Breast epithelium (tissue), 4 donors: ENCODE data around the gene CTSL. TPM values are rescaled to one million over a fixed set of nuclear protein-coding genes. Genes with fewer than 3 reads are reported as not detected.

Experiments
- DNase-seq, 2 donors: peaks; one replicate each; pipeline ENCODE4 v3.0.0-alpha.2; 2019; ENCODE audit warnings: low spot score in 2 of 2
- H3K27ac ChIP-seq, 2 donors: fragments of 200-600 bp; sonication (generic) in 1 of 2; one replicate each; pipeline ENCODE4 v1.5.1; 2016 to 2019; ENCODE audit warnings: mild to moderate bottlenecking in 1 of 2
- H3K27me3 ChIP-seq, 2 donors: fragments of 200-600 bp; sonication (generic) in 1 of 2; one replicate each; pipeline versions ENCODE4 v1.5.1 to v1.6.0; 2017 to 2019; ENCODE audit warnings: control low read depth in 1 of 2, mild to moderate bottlenecking in 1 of 2
- H3K36me3 ChIP-seq: fragments of 200-600 bp; one replicate; pipeline ENCODE4 v1.5.1; 2019
- H3K4me1 ChIP-seq, 2 donors: fragments of 200-600 bp; sonication (generic); one replicate each; pipeline ENCODE4 v1.5.1; 2016 to 2019; ENCODE audit warnings: control low read depth in 1 of 2
- H3K4me3 ChIP-seq, 3 donors: fragments of 200-600 bp; sonication (generic); 1 replicate in 2 of 3; 2 replicates in 1 of 3; pipeline ENCODE4 v1.5.1; 2016 to 2019; ENCODE audit warnings: mild to moderate bottlenecking in 3 of 3, moderate library complexity in 2 of 3
- H3K9me3 ChIP-seq, 2 donors: fragments of 200-600 bp; sonication (generic) in 1 of 2; one replicate each; pipeline ENCODE4 v1.5.1; 2016 to 2019; ENCODE audit warnings: control low read depth in 1 of 2
- POLR2A ChIP-seq: fragments of 450-650 bp; IDR thresholded peaks from one replicate; pipeline ENCODE4 v1.6.1; 2016; ENCODE audit warnings: antibody characterized with exemption, mild to moderate bottlenecking, moderate library complexity
- POLR2AphosphoS5 ChIP-seq, 3 donors: sonication (generic); formaldehyde crosslinking; IDR thresholded peaks; one replicate each; pipeline ENCODE4 v1.6.1; 2017; ENCODE audit warnings: antibody characterized with exemption in 3 of 3
- intact Hi-C: fragments of 100-400 bp; cut with DNase I; formaldehyde crosslinking; loops from one replicate; pipeline ENCODE4 v1.15.1; 2023; ENCODE audit warnings: low total_unique reads
- total RNA-seq, 3 donors: library from RNA; depleted of rRNA; stranded (reverse); fragments of >200 nt; gene quantifications; one replicate each; pipeline ENCODE4 v1.1.0, GENCODE V29; 2016
- TF ChIP-seq, protein P1 (sequence below), 3 donors: fragments of 450-650 bp; IDR thresholded peaks; one replicate each; pipeline ENCODE4 v1.5.1; 2016 to 2017; ENCODE audit warnings: antibody characterized with exemption in 3 of 3, mild to moderate bottlenecking in 3 of 3, moderate library complexity in 3 of 3

Gene CTSL
- total RNA-seq, 3 donors from 2014 or later, result 89.0 to 147 (median 134) TPM

DNA sequence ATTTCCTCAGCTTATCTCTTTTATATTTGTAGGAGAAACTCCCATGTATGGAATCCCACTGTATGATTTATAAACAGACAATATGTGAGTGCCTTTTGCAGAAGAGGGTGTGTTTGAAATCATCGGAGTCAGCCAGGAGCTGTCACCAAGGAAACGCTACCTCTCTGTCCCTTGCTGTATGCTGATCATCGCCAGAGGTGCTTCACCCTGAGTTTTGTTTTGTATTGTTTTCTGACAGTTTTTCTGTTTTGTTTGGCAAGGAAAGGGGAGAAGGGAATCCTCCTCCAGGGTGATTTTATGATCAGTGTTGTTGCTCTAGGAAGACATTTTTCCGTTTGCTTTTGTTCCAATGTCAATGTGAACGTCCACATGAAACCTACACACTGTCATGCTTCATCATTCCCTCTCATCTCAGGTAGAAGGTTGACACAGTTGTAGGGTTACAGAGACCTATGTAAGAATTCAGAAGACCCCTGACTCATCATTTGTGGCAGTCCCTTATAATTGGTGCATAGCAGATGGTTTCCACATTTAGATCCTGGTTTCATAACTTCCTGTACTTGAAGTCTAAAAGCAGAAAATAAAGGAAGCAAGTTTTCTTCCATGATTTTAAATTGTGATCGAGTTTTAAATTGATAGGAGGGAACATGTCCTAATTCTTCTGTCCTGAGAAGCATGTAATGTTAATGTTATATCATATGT, 18.0 kb upstream of the CTSL start:
- Histone ChIP-seq H3K4me1 (no peaks in the 10 kb centered on the region), H3K4me3 (no peak overlapping the region), H3K27ac (no peak overlapping the region), H3K27me3 (no peaks in the 10 kb centered on the region), H3K9me3 (no peaks in the 10 kb centered on the region), H3K36me3 (no peaks in the 10 kb centered on the region)
- TF ChIP-seq, protein P1, sequence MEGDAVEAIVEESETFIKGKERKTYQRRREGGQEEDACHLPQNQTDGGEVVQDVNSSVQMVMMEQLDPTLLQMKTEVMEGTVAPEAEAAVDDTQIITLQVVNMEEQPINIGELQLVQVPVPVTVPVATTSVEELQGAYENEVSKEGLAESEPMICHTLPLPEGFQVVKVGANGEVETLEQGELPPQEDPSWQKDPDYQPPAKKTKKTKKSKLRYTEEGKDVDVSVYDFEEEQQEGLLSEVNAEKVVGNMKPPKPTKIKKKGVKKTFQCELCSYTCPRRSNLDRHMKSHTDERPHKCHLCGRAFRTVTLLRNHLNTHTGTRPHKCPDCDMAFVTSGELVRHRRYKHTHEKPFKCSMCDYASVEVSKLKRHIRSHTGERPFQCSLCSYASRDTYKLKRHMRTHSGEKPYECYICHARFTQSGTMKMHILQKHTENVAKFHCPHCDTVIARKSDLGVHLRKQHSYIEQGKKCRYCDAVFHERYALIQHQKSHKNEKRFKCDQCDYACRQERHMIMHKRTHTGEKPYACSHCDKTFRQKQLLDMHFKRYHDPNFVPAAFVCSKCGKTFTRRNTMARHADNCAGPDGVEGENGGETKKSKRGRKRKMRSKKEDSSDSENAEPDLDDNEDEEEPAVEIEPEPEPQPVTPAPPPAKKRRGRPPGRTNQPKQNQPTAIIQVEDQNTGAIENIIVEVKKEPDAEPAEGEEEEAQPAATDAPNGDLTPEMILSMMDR (IDR thresholded peaks at IDR 0.05), result no peak
- no peak for TF ChIP-seq POLR2A
- no peak for TF ChIP-seq POLR2AphosphoS5 (IDR thresholded peaks at IDR 0.05)
- no peak for DNase-seq
- intact Hi-C loops, result no loop called here

DNA sequence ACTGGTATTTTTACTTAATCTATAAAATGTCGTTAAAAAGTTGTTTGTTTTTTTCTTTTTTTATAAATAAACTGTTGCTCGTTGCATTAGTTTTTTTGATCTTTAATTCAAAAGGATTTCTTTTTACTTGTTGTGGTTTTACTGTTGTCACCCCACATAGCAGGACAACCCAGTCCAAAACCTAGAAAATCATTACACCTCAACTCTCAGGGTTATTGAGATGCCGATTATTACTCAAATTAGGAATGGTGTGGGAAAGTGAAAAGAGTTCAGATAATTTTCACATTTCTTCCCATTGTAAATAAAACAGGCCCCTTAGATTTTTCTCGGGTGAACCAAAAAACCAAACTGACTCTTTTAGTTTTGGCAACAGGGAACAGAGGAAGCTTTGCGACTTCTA, 17.4 kb upstream of the CTSL start:
- Histone ChIP-seq H3K27me3 (no peaks in the 10 kb centered on the region), H3K36me3 (no peaks in the 10 kb centered on the region), H3K4me3 (no peak overlapping the region), H3K9me3 (no peaks in the 10 kb centered on the region), H3K27ac (no peak overlapping the region), H3K4me1 (no peaks in the 10 kb centered on the region)
- intact Hi-C loops, result no loop called here
- TF ChIP-seq, protein P1 (IDR thresholded peaks at IDR 0.05), result no peak
- TF ChIP-seq POLR2AphosphoS5 (IDR thresholded peaks at IDR 0.05) (no peak), POLR2A (no peak)
- DNase-seq, result no peak

DNA sequence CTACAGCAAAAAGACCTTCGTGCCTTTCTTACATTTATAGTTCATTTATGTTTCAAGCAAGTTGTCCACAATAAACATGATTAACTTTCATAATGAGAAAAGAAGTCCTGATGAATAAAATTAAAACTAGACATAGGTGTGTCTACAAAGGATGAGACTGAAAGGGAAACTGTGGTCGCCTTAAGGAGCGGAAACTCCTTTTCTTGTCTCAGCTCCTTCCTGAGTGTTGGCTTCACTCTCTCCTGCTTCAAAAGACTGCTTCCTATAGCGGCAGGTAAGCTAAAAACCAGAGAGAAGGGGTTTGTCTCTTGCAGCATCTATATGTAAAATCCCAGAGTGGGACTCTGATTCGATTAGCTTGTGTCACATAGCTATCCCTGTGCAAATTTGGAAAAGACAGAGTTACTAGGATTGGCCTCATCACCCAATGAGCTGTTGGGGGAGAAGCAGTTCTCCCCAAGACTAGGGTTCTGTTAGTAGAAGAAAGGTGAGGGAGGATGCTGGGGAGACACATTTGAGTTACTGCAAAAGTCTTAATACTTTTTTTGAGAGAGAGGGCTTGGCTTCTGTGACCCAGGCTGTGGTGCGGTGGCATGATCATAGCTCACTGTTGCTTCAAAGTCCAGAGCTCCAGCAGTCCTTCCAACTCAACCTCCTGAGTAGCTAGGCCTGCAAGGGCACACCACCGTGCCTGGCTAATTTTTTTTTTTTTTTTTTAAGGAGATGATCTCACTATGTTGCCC, 16.8 kb upstream of the CTSL start:
- H3K4me1 ChIP-seq, result no peaks in the 10 kb centered on the region
- H3K36me3 ChIP-seq, result no peaks in the 10 kb centered on the region
- H3K27ac ChIP-seq, result no peak overlapping the region
- no peak overlapping the region for H3K4me3 ChIP-seq
- H3K9me3 ChIP-seq, result no peaks in the 10 kb centered on the region
- DNase-seq, result no peak
- TF ChIP-seq POLR2A, result no peak
- intact Hi-C loops, result no loop called here
- H3K27me3 ChIP-seq, result no peaks in the 10 kb centered on the region

DNA sequence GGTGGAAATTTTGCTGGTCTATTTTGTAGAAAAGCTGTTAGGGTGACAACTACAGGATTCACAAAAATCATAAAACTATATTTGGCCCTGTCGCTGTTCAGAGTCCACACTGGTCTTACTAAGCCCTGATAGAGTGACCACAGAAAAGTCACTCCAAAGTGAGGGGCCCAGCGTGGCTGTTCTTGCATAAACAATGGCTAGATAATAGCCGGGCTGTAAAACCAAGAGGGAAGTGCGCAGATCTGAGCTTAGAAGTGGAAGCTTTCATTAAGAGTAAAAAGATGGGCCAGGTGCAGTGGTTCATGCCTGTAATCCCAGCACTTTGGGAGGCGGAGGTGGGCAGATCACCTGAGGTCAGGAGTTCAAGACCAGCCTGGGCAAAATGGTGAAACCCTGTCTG, 15.5 kb upstream of the CTSL start:
- no peak for DNase-seq
- intact Hi-C loops, result no loop called here
- Histone ChIP-seq H3K9me3 (no peaks in the 10 kb centered on the region), H3K36me3 (no peaks in the 10 kb centered on the region), H3K4me3 (no peak overlapping the region), H3K27ac (no peak overlapping the region), H3K4me1 (no peaks in the 10 kb centered on the region), H3K27me3 (no peaks in the 10 kb centered on the region)
- TF ChIP-seq, protein P1 (IDR thresholded peaks at IDR 0.05), result no peak
- TF ChIP-seq POLR2AphosphoS5 (IDR thresholded peaks at IDR 0.05) (no peak), POLR2A (no peak)

DNA sequence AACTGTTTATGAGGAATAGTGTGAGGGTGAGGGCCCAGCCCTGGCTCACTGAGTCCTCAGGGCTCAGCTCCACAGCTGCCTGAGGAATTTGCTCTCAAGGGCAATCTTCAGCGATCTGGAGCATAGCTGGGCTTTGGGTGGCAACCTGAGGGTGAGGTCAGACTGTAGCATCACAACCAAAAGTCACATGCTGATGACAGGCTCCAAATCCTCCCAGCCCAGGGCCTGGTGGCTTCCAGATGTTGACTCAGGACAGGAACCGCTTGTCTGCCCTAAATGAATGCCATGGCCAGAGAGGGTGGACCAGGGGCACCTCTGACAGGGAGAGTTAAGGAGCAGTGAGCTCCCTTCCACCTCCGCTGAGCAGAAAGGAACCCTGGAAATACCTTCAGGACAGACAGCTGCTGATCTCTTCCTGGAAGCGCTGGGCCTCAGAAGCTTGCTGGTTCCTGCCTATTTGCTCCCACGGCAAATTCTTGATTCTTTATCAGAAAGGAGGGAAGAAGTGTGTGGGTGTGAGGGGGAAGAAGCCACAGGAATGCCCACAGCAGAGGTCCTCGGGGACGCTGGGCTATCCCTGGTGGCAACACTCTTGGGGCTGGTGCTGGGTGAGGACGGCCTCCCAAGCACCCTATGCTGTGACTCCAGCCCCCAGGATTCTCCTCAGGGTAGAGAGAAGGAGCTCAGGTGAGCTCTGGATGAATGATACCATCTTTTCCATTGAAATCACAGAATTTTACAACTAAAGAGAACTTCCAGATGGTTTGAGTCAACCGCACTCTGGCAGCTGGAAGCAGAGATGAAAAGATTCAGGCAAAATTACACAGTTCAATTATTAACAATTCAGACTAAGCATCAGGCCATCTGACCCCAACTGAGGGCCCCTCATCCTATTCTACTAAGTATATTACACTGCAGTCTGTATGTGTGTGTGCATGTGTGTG, 13.8 kb upstream of the CTSL start:
- Histone ChIP-seq H3K36me3 (no peaks in the 10 kb centered on the region), H3K4me1 (no peaks in the 10 kb centered on the region), H3K4me3 (no peak overlapping the region), H3K9me3 (no peaks in the 10 kb centered on the region), H3K27me3 (no peaks in the 10 kb centered on the region), H3K27ac (peak overlapping the region; percentile 41 to 92)
- TF ChIP-seq POLR2AphosphoS5 (IDR thresholded peaks at IDR 0.05), result peak in 1 of 3 donors; percentile 17
- TF ChIP-seq, protein P1 (IDR thresholded peaks at IDR 0.05), result no peak
- intact Hi-C loops, result no loop called here
- DNase-seq, result no peak
